KOPT-K1 (cell line): ENCODE results near the gene TBCCD1.
A peak's percentile ranks its signal among the peaks of the same experiment; 100 is the strongest.
"Not testable (repeated sequence)": the region's sequence is repeated elsewhere in the genome, so short reads cannot be mapped to it uniquely, and the experiment has no call there.

Source experiments
- H3K27ac ChIP-seq: fragments of 200-600 bp; sonication (generic); 2 replicates; pipeline ENCODE4 v1.5.1; 2016; ENCODE audit warnings: antibody characterized with exemption, mild to moderate bottlenecking, low read depth, low read length; ENCODE audit not compliant: poor library complexity, severe bottlenecking
- H3K36me3 ChIP-seq: fragments of 200-600 bp; sonication (generic); 2 replicates; pipeline ENCODE4 v1.5.1; 2017; ENCODE audit warnings: antibody characterized with exemption, mild to moderate bottlenecking, low read length, moderate library complexity; ENCODE audit not compliant: insufficient read depth
- H3K9me3 ChIP-seq: fragments of 200-600 bp; sonication (generic); 2 replicates; pipeline ENCODE4 v1.5.1; 2017; ENCODE audit warnings: antibody characterized with exemption, low read length, mild to moderate bottlenecking; ENCODE audit not compliant: insufficient read depth, poor library complexity, severe bottlenecking

TBCCD1 gene

DNA sequence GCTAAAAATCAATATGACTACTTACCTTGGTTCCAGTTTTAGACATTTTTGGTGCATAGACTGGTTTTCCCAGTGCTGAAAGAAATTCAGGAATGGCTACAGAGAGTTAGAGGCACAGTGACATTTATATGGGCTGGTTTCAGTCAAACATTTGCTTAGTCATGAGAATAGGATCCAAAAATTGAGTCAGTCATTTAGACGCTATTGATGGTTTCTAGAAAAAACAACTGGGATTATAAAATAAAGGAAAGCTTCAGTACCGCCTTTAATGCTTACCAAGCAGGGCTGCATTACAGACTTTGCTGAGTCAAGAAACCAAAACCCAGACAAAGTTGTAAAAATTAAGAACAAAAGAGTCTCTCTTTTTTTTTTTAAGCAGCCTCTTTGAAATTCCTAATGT is 22.9 kb downstream of the TBCCD1 start, which contains the start of gene CRYGS:
CRYGS (minus strand) TSS at position 100 of the 400 bp plus-strand sequence; CDS start at position 46, 54 bp downstream.
- Histone ChIP-seq H3K36me3 (peaks cover 35% of the 10 kb centered on the region), H3K27ac (no peak within 1 kb of the TSS), H3K9me3 (no peaks in the 10 kb centered on the region)

DNA sequence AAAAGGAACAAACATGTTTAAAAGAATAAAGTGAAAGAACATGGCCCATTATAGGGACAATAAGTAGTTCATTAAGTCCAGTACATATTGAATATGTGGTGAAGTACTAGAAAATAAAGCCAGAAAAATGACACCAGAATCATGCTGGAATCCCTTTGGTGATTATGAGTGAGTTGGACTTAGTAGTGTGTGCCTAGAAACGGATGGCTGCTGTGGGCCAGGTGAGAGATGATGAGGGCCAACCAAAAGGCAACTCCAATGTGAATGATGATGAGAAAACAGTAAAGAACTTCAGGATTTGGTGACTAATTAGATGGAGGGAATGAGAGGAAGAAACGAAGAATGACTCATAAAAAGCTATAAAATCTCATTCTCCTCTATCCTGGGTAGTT is 26.3 kb downstream of the TBCCD1 start:
- no peak overlapping the region for H3K27ac ChIP-seq

DNA sequence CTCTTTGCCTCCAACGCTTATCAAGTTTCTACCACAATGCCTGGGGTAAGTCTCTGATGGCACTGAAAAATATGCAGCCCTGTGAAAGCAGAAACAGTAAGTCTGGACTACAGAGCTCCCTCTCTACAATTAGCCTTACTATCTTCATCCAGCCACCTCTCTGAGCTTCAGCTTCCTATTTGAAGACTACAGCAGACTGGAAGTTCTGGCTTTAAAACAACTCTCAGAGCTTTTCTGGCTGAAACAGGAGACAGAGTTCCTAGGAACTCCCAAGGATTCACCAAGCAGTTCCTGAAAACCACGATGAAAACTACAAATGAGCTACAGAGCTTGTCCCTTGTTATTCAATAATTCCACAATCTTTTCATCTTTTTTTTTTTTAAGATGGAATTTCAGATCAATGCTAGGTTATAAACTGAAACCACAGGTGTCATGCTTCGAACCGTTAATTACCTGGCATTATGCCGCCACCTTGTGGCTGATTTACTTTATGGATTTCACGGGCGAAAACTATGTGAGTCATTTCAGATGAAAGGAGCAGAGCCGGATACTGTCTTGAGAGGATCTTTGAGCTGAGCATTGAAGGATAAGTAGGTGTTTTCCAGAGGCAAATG is 26.8 kb downstream of the TBCCD1 start:
- no peak overlapping the region for H3K27ac ChIP-seq
- H3K36me3 ChIP-seq, result peaks cover 14% of the 10 kb centered on the region; the same call in 1 of the 2 replicates
- H3K9me3 ChIP-seq, result no peaks in the 10 kb centered on the region

More for the DNA sequence above, 26.3 kb downstream of the TBCCD1 start:
- Histone ChIP-seq H3K9me3 (no peaks in the 10 kb centered on the region), H3K36me3 (peaks cover 14% of the 10 kb centered on the region; the same call in 1 of the 2 replicates)

DNA sequence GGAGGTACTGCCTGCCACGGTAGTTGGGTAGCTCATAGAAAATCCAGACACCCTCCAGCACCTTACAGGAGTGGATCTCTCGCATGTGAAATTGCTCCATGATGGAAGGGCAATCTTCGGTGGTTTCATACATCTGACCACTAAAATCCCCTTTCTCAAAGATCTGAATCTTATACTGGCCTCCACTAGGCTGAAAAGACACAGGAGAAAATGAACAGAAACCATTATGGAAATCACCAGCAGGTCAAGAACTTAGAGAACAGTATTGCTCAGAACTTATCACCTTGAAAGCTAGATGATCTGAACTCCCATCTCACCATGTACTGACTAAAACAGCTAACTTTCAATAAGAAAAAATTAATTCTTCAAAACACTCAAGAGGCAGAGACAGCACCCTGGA is 28.4 kb downstream of the TBCCD1 start:
- H3K36me3 ChIP-seq, result peaks cover 3% of the 10 kb centered on the region; the same call in 1 of the 2 replicates
- no peak overlapping the region for H3K27ac ChIP-seq
- H3K9me3 ChIP-seq, result no peaks in the 10 kb centered on the region

DNA sequence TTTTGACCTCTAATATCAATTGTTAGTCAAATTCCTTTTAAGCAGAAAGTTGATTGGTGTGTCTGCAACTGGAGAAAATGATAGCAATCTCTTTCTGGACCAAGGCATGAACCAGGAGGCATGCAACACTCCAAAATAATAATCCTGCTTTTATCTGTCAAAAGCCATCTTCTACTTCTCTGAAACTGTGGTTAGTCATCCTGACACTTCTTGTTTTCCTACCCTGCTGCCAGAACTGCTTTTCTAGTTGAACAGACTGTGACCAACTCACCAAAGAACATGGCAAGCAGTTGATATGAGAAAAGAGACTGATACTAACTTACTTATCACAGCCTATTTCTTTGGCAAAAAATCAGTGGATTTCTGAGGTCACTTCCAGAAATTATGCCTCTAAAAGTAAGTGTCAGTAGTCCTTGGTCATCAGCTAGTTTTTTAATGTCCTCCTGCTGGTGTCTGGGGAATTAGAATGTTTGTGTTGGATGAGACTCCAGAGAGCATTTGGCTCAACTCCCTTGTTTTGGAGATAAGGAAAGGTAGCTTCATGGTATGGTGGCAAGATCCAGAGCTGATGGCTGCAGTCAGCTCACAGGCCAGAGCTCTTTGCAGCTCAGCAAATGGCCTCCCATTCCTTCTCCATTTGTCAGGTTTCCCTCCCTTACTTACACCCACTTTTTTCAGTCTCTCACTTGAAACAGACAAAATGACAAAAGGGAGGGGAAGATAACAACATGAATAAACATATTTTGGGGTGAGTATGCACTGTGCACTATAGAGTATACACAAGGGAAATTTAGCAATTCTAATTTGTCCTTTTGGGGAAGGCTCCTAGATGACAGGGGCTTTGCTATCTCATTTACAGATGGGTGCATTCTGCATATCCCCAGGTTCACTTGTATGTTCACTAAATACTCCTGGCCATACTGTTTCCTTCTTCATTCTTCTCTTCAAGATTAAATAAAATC is 30.0 kb downstream of the TBCCD1 start:
- no peak overlapping the region for H3K27ac ChIP-seq
- no peaks in the 10 kb centered on the region for H3K9me3 ChIP-seq
- no peaks in the 10 kb centered on the region for H3K36me3 ChIP-seq

DNA sequence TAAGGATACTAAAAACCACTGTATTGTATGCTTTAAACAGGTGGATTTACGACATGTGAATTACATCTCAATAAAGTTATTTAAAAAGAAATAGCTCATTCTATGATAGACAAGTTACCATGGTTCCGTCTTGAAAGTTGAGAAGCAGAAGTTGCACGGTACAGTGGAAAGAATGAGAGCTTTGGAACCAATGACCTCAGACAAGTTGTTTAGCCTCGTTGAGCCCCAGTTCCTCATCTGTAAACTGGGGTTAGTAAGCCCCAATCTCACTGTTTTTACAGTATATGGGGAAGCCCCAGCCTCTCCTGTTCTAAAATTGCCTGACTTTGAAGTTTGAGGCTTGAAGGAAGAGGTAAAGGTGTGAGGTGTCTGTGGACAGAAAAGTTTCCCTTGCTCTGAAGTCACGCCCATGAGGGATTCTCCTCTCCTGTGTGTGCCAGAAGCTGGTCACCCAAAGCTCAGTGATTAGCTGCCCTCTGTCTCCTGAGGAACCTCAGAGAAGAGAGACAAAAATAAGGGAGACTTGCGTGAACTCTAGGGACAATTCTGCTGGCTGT is 32.9 kb downstream of the TBCCD1 start:
- Histone ChIP-seq H3K9me3 (no peaks in the 10 kb centered on the region), H3K27ac (no peak overlapping the region), H3K36me3 (no peaks in the 10 kb centered on the region)

DNA sequence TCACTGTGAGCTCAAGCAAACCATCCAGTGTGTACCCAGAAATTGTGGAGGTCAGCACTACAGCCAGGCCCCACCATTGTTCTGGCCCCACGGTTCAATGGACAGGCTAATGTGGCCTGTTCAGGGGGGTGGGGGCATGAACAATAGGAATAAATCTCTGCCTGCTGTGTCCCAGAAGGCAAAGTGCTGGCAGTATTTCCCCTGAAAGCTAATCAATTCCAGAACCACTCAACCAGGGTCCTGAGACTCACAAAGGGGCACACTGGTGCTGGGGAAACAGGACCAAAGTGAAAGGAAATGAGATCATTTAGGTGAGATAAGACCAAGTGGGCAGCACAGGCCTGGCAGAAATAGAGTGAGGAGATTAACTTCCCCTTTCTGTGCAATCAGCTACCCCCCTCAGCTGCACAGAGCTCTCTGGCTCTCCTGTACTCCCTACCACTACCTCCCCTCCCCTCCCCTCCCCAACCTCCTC is 34.5 kb downstream of the TBCCD1 start:
- H3K9me3 ChIP-seq, result peaks cover 6% of the 10 kb centered on the region
- H3K27ac ChIP-seq, result no peak overlapping the region
- H3K36me3 ChIP-seq, result no peaks in the 10 kb centered on the region

DNA sequence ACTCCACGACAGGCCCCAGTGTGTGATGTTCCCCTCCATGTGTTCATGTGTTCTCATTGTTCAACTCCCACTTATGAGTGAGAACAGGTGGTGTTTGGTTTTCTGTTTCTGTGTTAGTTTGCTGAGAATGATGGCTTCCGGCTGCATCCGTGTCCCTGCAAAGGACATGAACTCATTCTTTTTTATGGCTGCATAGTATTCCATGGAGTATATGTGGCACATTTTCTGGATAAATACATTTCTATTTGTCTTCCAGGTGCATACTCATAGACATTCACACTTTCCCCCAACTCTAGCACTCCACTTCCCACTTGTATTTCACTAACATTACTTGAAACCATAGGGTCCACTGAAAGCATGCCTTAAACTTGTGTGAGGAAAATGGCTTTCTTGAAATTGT is 35.4 kb downstream of the TBCCD1 start:
- H3K36me3 ChIP-seq, H3K27ac ChIP-seq, H3K9me3 ChIP-seq: not testable (repeated sequence)

DNA sequence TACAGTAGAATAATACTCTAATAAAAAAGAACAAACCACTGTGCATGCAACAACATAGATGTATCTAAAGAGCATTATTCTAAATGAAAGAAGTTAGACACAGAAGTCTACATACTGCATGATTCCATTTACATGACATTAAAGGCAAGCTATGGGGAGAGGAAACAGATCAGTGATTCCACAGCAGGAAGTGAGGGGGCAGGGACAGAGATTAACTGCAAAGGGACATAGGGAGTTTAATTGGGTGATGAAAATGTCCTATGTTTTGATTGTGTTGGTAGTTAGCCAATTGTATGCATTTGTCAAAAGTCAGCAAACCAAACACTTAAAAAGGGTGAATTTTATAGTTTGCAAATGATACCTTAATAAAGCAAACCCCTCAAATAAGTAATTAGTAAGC is 36.7 kb downstream of the TBCCD1 start:
- Histone ChIP-seq H3K36me3 (no peaks in the 10 kb centered on the region), H3K9me3 (peaks cover 6% of the 10 kb centered on the region), H3K27ac (no peak overlapping the region)

DNA sequence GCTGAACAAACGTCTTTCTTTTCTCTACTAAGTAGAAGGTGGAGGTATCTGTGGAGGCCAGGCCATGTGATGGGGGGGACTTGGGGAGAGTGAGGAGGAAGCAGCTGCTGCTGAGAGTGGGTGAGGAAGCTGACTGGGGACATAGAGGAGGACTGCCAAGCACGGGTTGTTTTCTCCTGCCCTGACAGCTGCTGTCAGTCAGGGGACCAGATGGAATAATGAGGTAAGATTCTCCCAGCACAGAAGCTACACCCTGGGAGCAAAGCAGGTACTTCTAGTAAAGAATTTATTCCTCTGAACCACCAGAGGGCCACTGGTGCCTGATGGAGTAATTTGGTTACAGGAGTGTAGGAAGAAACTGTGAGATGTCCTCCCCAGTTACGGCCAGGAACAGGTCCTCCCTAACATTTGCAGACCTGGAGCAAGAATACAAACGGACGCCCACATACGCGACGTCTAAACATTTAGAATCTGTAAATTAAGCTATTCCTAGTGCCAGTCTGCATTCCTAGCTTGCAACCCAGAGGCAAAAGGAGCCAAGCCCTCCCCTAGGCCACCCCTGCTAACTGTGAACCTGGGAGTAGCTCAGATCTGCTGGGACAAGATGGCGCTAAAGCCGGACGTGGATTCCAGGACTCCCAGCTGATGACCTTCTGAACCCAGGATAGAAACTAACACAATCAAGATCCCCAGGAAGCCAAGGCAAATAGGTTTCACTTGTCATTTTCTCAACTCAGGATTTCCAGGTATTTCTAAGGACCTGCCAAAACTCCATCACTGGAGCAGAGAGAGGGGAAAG is 37.7 kb downstream of the TBCCD1 start:
- no peaks in the 10 kb centered on the region for H3K36me3 ChIP-seq
- peak overlapping the region; percentile 45 for H3K27ac ChIP-seq
- peaks cover 6% of the 10 kb centered on the region for H3K9me3 ChIP-seq

DNA sequence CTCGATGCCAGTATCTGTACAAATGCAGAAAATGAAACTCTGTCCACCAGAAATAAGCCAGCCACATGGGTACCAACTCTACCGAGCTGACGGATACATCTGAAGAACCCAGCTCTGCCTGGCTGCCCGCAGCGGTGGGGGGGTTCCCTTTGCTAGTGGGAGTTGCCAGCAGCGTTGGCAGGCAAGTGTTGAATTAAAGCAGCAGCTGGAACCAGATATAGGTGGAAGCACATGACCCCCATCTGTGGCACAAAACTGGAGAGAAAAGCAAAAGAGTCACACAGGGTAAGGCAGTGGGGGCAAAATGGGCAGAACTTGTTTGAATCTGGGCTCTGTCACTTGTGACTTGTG is 40.9 kb downstream of the TBCCD1 start:
- no peak overlapping the region for H3K27ac ChIP-seq
- peaks cover 6% of the 10 kb centered on the region for H3K9me3 ChIP-seq
- H3K36me3 ChIP-seq, result no peaks in the 10 kb centered on the region

DNA sequence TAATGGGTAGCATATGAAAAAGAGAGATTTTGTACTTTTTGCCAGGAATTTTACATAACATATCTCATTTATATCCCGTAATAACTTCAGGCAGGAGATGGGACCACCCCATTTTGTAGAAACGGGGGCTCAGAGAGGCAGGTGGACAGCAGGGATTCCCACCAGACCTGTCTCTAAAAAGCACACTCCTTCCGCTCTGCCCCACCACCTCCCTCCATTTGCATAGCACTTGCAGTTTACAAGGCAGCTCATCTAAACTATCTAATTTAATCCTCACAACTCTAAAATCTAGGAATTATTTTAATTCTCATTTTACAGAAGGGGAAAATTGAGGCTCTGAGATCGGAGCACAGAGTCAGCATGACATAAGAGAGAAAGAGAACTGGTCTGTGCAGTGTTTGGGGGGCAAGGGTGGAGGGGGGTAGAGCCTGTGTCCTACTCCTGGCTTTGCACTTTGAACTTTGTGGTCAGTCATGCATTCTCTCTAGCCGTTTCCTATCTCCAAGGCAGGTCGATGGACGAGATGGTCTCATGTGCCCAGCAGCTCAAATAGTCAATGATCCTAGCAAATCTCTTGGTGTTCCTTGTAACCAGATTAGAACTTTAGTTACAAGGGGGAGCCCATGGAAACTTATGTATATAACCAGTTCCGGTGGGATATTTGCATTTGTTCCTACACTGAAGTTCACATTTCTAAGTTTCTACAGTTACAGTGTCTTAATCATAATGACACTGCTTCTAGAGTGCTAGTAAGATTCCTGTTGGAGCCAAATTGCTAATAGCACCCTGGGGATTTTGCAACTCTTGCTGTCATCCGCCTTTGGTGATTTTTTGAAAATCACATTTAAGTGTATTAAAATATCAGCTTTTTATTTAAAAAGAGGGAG is 41.5 kb downstream of the TBCCD1 start:
- H3K9me3 ChIP-seq, result peaks cover 6% of the 10 kb centered on the region
- H3K36me3 ChIP-seq, result no peaks in the 10 kb centered on the region
- H3K27ac ChIP-seq, result no peak overlapping the region

DNA sequence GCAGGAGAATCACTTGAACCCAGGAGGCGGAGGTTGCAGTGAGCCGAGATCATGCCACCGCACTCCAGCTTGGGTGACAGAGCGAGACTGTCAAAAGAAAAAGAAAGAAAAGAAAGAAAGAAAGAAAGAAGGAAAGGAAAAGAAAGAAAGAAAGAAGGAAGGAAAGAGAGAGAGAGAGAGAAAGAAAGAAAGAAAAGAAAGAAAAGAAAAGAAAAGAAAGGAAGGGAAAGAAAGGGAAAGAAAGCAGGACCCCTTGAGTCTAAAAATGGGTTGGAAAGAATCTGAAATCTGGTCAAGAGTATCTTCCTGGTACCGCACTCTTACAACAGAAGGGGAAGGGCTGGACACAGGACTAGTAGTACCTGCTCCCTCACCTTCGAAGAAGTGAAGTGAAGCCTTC is 42.5 kb downstream of the TBCCD1 start:
- Histone ChIP-seq H3K27ac (no peak overlapping the region), H3K9me3 (peaks cover 6% of the 10 kb centered on the region), H3K36me3 (no peaks in the 10 kb centered on the region)

DNA sequence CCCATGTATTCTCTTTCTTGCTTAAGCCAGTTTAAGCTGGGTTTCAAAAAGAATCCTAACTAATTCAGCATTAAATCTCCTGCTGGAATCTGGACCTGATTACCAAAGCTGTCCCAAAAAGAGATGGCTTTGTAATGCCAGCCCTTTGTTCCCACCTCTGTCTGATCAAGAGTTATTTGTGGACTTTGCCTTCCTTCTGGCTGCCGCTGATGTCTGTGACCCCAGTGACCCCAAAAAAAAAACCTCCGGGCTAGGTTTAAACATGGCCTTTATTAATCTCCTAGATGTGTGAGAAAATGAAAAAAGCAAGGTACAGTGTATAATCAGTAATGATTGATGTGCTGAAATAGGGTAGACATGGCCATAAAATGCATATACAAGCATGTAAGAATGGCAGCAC is 43.7 kb downstream of the TBCCD1 start:
- Histone ChIP-seq H3K36me3 (no peaks in the 10 kb centered on the region), H3K9me3 (peaks cover 3% of the 10 kb centered on the region), H3K27ac (no peak overlapping the region)
